ENCODE data around the gene GJB4.
"Not testable (repeated sequence)": the region's sequence is repeated elsewhere in the genome, so short reads cannot be mapped to it uniquely, and the experiment has no call there.

Gene GJB4

DNA sequence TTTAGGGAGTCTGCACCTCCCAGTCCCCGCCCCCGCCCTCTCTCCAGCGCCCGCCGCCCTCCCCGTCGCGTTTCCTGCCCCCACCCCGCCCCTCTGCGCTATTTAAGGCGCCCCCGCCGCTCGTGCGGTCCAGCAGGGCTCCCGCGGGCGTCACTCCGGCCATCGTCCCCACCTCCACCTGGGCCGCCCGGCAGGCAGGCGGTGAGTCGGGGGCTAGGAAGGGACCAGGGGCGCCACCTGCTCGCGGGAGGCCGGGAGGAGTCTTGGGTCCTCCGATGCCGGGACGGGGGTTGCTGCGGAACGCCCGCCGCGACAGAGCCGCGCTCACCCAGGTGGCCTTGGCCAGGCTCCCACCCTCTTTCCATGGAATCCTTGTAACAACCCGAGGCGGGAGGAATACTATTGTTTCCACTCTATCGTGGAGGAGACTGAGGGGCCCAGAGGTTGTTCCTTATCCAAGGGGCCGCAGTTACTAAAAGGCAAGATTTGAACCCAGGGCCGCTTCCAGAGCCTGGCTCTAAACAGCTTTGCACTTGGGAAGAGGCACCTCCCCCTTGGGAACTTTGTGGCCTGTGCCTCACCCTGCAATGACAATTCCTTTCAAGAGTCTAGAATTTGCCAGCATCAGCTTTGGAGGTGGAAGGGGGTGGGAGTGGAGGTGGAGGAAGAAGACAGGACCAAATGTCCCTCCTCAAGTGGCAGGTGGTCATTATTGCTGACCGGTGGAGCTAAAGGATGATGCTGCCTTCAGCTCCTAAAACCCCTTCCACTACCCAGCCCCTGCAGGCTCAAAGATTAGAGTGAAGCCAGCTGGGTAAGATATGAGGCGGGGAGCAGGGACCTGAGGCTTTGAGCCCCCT lies 33.6 kb downstream of the GJB4 start, which contains the start of gene GJA4:
Gene GJA4 (plus strand): TSS at position 132 of the 860 bp plus-strand sequence. CDS start 1,215 bp downstream, outside the sequence.
- no peak within 1 kb of the TSS for H3K4me3 ChIP-seq (ENCODE audit: low read depth, low read length)
- no peak for DNase-seq (ENCODE audit: low read depth)

DNA sequence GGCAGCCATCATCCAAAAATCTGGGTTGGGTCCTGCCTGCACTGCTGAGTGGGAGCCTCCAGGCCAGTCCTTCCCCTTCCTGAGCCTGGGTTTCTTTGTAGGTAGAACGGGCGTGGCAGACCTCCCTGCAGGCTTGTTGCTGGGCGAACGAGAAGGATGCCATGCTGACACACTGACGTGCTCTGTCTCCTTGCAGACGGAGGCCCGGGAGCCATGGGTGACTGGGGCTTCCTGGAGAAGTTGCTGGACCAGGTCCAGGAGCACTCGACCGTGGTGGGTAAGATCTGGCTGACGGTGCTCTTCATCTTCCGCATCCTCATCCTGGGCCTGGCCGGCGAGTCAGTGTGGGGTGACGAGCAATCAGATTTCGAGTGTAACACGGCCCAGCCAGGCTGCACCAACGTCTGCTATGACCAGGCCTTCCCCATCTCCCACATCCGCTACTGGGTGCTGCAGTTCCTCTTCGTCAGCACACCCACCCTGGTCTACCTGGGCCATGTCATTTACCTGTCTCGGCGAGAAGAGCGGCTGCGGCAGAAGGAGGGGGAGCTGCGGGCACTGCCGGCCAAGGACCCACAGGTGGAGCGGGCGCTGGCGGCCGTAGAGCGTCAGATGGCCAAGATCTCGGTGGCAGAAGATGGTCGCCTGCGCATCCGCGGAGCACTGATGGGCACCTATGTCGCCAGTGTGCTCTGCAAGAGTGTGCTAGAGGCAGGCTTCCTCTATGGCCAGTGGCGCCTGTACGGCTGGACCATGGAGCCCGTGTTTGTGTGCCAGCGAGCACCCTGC lies 34.7 kb downstream of the GJB4 start:
- DNase-seq (ENCODE audit: low read depth): no peak
- no peak overlapping the region for H3K4me3 ChIP-seq (ENCODE audit: low read depth, low read length)

DNA sequence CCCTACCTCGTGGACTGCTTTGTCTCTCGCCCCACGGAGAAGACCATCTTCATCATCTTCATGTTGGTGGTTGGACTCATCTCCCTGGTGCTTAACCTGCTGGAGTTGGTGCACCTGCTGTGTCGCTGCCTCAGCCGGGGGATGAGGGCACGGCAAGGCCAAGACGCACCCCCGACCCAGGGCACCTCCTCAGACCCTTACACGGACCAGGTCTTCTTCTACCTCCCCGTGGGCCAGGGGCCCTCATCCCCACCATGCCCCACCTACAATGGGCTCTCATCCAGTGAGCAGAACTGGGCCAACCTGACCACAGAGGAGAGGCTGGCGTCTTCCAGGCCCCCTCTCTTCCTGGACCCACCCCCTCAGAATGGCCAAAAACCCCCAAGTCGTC lies 35.2 kb downstream of the GJB4 start:
- DNase-seq (ENCODE audit: low read depth): no peak
- no peak overlapping the region for H3K4me3 ChIP-seq (ENCODE audit: low read depth, low read length)

DNA sequence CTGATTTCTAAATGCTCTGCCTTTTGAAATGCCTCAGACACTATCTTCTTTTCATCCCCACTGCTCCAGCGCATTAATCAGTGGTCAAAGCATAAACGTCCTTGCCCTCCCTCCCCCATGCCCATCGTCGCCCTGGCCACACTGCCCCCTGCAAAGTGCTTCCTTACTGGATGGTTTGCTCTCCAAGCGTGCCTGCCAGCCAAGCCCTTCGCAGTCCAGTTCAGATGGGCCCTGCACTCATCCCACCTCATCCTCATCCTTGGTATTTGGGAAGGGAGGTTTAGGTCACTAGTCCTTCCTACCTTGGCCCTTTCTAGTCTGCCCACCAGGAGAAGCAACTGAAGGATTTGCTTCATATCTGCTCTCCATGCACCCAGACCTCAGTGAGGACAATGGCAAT lies 36.4 kb downstream of the GJB4 start:
- H3K4me3 ChIP-seq (ENCODE audit: low read depth, low read length): no peak overlapping the region
- DNase-seq (ENCODE audit: low read depth): no peak

DNA sequence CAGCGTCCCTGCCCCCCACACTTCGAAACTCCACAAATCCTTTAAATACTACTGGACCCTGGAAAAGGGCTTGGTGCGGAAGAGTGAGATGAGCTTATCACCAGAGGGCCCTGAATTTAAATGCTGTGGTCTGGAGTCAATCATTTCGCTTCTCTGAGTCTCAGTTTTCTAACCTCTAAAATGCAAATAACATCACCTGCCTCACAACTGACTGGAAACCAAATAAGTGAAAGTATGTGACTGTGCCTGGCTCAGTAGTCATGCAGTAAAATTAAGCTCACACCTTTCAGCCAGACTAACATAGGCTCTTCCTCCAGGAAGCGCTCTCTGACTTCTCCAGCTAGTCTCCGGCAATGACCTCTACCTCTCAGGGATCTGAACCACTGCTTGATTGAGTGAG lies 37.5 kb downstream of the GJB4 start:
- no peak overlapping the region for H3K4me3 ChIP-seq (ENCODE audit: low read depth, low read length)
- no peak for DNase-seq (ENCODE audit: low read depth)

DNA sequence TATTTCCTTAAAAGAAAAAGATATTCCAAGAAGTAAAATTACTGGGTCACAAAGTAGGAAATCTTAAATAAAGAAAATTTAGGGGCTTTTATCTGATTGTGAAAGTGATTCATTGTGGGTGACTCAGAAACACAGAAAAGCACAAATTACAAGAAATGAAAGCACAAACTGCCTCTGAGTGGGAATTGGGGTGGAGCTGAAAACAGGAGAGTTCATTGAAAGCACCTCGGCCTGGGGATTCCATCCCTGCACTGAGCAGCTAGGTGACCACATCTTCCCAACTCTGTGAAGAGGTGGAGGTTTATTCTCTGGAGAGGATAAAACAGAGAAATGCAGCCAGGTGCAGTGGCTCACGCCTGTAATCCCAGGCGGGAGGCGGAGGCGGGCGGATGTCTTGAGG lies 40.7 kb downstream of the GJB4 start:
- DNase-seq (ENCODE audit: low read depth): no peak
- H3K4me3 ChIP-seq (ENCODE audit: low read depth, low read length): no peak overlapping the region

DNA sequence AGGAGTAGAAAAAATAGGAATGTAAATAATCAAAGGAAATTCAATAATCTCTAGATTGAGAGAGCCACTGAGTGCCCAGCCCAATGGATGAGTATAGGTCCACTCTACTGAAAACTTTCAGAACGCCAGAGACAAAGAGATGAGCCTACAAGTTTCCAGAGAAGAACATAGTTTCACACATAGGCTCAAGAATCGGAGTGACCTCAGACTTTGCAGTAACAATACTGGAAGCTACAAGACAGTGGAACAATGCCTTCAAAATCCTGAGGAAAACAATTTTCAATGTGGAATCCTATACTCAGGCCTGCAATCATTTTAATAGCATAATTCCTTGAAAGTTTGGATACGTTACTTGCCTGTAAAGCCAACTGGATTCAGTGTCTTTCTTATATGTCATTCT lies 44.2 kb downstream of the GJB4 start:
- no peak for DNase-seq (ENCODE audit: low read depth)
- no peak overlapping the region for H3K4me3 ChIP-seq (ENCODE audit: low read depth, low read length)

DNA sequence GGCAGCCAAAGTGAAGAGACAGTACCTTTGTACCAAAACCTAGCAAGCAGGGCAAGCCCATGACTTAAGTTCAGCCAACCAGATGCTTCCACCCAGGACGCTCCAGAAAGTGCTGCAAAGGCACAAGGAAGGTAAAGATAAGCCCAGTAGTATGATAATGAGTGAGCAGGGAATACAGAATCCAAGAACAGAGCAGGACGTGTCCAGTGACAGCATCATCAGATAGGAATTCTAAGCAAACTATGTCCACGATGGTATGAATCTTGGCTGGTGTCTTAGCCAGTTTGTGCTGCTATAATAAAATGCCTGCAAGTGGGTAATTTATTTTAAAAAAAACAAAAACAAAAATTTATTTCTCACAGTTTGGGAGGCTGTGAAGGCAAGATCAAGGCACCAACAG lies 46.9 kb downstream of the GJB4 start:
- DNase-seq (ENCODE audit: low read depth): no peak
- H3K4me3 ChIP-seq (ENCODE audit: low read depth, low read length): no peak overlapping the region

DNA sequence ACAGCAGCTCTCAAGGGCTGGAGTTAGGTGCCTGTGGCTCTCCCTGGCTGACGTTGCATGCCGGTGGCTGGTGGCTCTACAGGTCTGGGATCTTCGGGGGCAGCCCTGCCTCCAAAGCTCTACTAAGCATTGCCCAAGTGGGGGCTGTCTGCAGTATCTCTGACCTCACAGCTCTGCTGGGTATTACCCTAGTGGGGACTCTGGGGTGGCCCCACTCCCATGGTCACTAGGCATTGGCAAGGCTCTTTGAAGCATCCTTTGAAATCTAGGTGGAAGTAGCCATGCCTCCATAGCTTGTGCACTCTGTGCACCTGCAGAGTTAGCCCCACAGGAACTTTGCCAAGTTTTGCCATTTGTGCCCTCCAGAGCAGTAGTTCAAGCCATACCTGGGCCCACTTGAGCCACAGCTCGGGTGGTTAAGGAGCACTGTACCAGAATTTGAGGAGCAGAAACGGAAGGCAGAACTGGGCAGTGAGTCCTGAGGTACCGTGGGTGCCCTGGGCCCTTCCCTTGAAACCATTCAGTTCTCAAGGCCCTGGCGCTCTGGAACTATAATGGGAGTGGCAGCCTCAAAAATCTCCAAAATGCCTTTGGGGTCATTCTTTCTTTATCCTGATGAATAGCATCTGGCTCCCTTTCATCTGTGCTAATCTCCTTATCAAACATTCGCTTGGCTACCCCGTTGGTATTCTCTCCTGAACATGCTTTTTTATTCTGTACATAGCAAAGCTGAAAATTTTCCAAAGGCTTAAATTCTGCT lies 48.7 kb downstream of the GJB4 start:
- DNase-seq (ENCODE audit: low read depth): no peak
- no peak overlapping the region for H3K4me3 ChIP-seq (ENCODE audit: low read depth, low read length)

DNA sequence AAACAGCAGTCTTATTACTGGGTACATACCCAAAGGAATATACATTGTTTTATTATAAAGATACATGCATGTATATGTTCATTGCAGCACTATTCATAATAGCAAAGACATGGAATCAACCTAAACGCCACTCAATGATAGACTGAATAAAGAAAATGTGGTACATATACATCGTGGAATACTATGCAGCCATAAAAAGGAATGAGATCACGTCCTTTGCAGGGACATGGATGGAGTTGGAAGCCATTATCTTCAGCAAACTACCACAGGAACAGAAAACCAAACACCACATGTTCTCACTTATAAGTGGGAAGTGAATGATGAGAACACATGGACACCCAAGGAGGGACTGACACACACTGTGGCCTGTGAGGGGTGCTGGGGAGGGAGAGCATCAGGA lies 51.2 kb downstream of the GJB4 start:
- H3K4me3 ChIP-seq (ENCODE audit: low read depth, low read length); DNase-seq (ENCODE audit: low read depth): not testable (repeated sequence)

All from skeletal muscle cell (primary cell).